GM18870 (cell line): ENCODE data around the gene EFNA5.
A peak's percentile ranks its signal among the peaks of the same experiment; 100 is the strongest.
"Not testable (repeated sequence)": the region's sequence is repeated elsewhere in the genome, so short reads cannot be mapped to it uniquely, and the experiment has no call there.

Source experiments
- ATAC-seq: cut with Tn5 transposase; IDR thresholded peaks from one replicate; pipeline ENCODE4 v1.9.1; 2021; ENCODE audit warnings: moderate library complexity; ENCODE audit not compliant: unreplicated experiment

The EFNA5 gene

DNA sequence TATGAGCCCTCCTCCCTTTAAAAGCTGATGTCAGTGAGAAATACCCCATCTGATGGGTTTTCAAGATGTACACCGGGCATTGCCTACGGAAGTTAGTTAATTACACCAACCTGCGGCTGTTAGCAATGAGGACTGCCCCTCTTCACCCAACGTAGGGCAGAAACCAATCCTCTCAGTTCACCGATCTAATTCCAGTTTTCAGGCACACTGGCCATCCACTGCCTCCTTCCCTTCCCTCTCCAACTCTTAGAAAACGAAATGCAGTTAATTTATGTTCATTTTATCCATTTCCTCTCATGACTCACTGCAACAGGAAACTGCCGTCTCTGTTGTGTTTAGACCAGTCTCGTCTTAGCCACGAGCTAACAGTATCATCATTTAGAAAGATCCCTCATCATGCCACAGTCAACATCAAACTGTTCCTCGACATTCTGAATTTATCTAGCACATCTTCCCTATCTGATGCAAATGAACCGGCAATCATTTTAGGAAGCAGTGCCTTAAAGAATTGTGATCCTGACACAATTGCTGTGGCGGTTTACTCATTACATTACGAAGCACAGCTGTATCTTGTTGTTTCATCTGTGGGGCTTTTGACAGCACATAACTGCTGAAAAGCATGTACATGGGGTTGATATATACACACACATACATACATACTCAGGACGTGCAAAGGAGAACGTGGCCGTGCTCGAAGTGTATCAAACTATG, 168.6 kb downstream of the EFNA5 start:
- no peak for ATAC-seq

DNA sequence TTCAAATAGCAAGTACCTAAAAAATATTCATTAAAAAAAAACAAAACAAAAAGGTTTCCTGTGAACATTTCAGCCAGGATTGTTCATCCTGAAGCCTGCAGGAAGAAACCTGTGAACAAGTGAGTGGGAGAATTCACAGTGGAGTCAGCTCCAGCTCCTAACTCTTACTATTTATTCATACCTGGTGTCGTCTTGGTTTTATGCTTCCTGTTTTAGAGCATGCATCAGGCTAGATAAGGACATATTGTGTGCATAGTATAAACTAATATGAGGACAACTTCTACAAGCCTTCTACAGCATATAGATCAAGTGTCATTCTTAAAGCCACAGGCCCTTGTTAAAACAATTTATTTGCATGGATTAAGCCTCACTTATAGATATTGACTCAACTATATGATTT, 169.9 kb downstream of the EFNA5 start:
- ATAC-seq, result no peak

DNA sequence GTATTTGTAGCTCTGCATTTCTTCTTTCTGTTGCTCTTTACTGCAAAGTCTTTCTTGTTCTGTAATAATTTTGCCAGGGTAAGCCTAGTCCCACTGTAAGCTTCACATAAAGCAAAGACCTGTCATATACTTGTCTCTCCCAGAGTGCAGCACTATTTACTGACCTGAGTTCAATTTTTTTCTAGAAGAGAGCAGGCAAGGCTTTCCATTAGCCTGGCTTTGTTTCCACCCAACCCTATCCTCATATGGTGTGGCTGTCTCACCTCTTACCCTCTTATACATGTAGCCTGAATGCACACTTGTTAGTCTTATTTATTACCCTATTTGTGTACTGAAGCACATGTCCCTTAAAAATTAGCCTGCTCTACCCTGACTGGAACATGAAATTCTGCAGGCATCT, 170.4 kb downstream of the EFNA5 start:
- ATAC-seq, result no peak

DNA sequence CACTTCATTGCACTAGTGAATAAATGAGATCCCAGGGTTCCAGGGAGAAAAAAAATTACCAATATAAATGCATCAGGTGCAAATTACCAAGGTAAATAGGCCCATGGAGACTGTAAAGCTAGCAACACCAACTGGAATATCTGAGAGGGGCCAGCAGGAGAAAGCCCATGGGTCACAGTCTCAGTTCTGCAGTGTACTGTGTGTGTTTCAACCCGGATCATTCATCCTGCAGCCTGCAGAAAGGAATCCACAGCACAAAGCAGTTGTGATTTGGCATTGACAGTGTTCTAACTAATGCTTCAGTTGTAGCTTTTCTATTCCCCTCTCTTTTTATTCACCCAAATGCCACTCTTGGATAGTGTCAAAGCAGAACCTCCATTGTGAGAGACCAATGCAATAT, 171.0 kb downstream of the EFNA5 start:
- ATAC-seq, result no peak

DNA sequence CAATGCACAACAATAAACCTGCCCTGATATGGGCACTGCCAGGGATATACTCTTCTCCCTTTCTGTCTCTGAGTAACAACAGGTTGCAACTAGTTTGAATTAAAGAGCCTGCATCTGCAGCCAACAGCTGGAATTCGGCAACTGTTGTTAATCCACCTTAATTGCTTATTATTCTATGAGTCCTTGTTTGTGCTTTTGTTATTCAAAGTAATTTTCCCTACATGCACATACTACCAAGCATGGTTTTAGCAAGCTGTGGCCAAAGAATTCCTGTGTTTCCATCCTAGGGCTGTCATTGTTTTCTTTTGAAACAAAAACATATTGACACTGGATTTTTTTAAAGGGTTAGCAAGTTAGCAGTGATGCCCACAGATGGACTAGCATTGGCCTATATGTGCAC, 171.5 kb downstream of the EFNA5 start:
- no peak for ATAC-seq

DNA sequence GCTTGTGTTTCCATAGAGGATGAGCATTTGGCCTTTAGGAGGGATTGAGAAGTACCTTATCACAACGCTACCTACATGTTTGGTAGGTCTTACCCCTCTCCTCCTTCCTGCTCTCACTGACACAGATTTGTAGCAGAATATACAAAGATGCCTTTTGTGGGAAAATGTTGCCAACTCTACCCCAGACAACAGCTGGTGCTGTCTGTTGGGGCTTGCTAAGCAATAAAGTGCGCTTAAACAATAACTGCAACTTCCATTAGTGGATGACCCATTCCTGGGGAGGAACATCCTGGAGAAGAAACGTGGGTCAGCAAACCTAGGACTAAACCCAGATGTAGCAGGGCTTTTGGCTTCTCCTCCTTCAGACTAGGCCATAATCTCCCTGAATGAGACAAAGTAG, 174.3 kb downstream of the EFNA5 start:
- ATAC-seq, result no peak

DNA sequence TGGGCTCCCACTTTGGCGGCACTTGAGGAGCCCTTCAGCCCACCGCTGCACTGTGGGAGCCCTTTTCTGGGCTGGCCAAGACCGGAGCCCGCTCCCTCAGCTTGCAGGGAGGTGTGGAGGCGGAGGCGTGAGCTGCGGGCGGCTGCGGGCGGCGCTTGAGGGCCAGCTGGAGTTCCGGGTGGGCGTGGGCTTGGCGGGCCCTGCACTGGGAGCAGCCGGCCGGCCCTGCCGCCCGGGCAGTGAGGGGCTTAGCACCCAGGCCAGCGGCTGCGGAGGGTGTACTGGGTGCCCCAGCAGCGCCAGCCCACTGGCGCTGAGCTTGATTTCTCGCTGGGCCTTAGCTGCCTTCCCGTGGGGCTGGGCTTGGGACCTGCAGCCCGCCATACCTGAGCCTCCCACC, 176.6 kb downstream of the EFNA5 start:
- ATAC-seq, result not testable (repeated sequence)

DNA sequence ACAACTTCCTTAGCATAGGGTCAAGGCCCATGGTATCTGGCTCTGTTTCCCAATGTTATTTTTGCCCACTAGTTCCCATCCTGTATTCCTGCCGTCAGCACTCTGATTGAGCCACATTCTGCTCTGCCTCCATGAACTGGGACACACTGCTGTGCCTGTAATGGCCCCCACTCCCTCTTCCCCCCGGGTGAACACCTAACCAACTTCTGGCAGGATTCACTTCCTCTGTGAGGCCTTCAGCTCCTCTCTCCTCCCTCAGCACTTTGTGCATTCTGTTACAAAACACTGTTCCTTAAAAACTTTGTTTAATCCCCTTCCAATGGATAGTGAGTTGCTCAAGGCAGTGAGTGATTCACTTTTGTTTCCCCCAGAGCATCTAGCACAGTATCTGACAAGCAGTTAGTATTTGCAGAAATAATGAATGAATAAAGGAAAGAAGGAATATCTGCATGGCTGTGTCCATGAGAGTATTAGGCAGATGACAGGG, 183.6 kb downstream of the EFNA5 start:
- ATAC-seq, result no peak

DNA sequence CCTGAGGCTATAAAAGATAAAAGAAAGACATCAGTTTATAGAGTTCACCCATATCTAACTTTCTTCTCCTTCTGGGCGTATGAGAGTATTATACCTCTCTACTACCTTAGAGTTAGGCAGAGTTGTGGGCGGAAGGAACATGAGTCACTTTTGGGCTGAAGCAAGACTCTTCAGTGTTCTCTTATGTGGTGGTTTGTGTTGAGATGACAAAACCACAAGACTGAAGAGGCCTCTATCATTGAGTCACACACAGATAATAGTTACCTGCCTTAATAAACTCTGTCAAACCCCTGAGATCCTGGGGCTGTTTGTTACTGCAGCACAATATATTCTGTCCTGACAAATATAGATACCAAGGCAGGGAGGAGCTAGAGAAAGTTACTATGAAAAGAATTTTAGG, 184.2 kb downstream of the EFNA5 start:
- ATAC-seq, result peak; percentile 77

DNA sequence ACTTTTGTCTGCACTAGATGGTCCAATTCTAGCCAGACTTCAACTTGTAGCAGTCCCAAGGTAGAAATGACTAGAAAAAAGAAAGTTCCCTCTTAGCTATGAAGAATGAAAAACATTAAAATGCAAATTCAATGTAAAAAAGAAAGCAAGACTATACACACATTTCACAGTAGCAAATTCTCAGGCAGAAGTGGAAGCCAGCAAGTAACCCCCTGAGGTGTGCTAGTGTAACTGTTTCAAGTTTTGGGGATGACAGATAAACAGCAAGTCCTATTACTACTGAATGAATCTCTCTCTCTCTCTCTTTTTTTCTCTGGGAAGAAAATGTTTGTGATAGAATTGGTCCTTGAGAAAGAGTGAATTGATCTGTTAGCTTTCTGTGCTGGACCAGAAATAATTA, 185.6 kb downstream of the EFNA5 start:
- peak; percentile 78 for ATAC-seq

DNA sequence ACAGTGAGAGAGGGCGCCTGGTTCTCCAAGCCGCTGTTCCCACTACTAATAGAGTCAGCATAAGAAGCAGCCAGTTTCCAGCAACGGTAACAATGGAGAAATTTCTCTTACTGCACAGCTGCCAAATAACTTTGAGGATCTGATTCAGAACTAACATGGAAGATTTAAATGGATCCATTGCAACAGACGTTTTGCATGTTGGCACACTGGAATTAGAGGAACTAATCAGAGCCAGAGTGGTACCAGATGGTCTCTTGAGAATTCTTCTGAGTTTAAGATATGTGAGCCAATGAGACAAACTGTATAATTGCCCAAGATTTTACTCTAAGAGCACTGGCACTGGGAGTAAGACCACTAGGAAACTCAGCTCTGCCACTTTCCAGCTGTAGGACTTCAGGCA, 186.5 kb downstream of the EFNA5 start:
- no peak for ATAC-seq

DNA sequence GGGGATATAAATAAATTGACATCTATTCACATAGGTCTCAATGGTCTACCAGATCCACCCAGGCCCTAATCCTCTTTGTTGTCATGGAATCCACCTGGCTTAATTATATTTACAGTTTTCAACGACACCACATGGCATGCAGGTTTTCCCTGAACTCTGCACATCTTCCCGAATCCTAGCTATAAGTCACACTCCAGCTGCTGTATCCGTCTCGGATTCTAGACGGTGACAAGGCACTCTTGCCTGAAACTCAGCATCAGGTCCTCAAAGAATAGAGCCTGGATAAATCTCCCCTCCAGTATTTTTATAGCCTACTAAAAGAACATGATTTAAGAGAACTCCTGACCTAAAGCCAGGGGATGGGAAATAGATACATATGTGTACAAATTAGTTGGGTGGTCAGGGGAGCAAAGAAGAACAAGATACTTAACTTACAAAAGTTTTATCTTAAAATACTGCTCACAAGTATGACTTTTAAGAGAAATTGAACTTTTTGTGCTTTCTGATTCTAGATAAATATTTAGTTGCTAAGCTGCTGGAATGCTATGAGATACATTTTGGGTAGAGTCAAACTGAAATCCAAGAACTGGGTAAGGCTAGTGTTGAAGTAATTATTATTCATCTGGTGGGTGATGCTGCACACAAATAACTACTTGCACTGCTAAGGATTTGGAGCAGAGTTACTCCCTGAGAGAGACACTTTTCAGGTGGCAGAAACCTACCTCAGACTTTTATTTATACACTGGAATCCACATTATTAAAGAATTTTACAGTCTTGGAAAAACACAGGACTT, 187.3 kb downstream of the EFNA5 start:
- no peak for ATAC-seq

DNA sequence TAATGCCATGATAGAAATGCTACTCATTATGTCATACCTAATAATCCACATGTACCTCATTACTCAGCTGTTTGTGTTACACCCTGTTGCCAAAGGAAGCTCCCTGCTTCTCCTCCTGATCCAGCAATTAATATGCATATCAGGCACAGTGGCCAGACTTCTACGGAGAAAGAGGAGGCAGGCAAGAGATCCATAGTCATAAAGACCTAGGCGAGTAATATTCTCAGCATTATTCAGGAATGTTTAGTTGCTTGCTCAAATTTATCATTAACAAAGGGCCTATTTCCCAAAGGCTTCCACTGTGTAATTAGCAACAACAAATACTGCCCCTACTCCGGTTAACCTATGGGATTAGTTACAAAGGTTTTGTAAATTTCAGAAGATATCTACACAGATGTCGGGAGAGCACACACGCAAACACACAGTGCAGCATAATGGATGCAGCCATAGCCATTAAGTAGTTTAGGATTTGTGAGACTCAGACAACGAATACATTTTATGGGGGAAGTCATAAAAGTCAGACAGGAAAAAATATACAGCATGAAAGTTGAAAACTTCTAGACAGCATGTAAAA, 192.6 kb downstream of the EFNA5 start:
- no peak for ATAC-seq

DNA sequence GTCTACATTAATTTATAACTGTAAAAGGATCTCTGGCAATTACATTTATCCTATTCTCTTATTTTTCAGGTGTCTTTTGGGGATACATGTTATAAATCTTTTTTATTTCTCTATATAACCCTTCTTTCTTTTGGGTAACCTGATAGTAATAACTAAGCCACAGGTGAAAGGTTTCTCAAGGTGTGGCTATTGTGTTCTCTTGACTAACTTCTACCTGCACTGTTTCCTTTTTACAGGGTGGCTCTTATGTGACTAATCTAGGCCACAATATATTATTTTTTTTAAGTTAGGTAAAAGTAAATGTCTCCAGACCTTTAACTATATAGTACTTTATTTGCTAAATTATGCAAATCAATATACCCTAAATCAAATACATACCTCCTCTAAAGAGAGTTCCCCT, 193.2 kb downstream of the EFNA5 start:
- ATAC-seq, result no peak

DNA sequence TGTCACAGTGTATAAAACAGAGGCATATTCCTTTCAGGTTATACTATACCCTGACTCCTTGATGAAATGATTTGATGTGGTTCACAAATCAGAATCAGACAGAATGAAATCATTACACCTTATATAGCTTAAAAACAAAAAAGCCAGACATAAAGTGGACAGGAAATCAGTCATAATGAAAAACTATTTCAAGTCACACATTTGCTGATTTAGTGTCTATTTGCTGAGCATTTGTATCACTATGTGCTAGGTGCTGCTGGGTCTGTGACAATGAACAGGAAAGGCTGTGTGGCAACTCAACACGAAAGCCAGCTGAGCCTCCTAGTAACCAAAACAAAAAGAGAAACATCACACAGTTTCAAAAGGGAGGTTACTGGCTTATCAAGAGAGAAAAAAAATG, 194.0 kb downstream of the EFNA5 start:
- ATAC-seq, result peak; percentile 95

DNA sequence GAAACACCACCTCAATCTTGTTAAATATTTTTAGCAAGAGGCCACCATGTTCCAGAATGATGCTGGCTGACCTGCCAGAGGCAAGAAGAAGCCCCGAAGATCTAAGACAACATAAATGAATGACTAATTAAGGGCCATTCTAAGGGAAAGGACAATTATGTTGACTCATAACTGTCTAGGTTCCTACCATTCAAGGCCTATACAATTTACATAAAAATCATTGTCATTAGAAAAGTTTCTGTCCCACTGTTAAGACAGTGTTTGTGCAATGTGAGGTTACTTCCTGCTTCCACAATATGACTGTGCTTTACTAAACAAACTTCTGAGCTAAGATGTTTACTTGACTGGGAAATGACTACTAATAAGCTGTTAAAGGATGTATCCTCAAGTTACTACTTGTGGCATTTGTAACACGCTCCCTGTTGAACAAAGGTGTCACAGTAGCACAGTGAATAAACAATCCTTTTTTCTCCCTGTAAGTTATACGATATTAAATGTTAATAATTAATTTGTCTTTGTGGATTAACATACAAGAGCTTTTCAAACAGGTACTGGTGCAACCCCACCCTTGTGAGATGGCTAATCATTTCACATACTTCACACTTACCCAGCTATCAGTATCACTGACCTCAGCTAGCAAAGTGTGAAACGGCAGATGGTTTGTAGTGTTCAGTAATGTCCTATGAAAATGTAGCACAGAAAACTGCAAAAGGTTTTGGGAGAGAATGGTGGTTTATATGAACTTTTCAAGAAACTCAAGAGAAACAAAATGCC, 195.8 kb downstream of the EFNA5 start:
- ATAC-seq, result peak; percentile 59

DNA sequence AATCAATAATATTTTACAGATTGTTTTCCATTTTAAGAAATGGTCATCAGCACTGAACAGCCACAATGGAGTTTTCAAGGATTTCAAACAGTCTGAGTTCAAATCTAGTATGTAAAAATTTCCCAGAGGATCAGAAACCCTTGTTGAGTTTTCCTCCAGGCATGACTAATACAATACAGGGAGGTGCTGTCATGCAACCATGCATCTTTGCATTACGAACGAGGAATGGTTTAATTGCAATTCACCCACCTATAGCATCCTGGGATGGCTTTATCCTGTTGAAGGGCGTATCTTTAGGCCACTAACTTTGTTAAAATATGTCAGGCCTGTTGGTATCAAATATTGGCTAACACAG, 196.4 kb downstream of the EFNA5 start:
- no peak for ATAC-seq

DNA sequence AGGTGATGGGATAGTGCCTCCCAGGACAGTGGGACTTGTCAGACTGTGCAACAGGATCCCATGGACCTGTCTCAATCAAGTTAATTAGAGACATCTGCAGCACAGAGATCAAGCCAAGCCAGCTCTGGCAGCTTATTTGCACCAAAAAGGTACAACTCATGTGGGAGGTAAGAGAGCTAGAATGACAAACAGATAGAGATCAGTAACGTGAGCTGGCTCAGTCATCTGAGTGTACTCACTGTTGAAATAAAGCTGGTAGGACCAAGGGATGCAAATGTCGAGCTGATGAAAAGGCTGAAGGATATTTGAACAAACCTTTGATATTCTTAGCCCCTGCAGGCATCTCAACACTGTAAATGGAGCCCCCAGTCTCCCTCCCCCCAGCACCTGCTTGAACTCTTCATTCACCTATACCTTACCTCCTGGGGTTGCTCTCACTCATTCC, 198.1 kb downstream of the EFNA5 start:
- ATAC-seq, result no peak

DNA sequence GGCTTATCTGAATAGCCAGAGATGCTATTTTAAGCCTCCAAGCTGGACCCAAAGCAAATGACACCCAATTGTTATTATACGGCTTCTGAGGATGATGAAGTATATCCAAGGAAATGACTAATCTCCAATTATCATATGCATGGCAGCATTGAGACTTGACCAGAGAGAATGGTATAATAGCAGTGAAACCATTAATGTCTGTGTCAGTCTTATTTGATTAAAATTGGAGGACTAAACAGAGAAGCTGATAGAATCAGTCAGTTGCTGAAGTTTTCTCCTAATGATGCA, 200.5 kb downstream of the EFNA5 start:
- no peak for ATAC-seq

DNA sequence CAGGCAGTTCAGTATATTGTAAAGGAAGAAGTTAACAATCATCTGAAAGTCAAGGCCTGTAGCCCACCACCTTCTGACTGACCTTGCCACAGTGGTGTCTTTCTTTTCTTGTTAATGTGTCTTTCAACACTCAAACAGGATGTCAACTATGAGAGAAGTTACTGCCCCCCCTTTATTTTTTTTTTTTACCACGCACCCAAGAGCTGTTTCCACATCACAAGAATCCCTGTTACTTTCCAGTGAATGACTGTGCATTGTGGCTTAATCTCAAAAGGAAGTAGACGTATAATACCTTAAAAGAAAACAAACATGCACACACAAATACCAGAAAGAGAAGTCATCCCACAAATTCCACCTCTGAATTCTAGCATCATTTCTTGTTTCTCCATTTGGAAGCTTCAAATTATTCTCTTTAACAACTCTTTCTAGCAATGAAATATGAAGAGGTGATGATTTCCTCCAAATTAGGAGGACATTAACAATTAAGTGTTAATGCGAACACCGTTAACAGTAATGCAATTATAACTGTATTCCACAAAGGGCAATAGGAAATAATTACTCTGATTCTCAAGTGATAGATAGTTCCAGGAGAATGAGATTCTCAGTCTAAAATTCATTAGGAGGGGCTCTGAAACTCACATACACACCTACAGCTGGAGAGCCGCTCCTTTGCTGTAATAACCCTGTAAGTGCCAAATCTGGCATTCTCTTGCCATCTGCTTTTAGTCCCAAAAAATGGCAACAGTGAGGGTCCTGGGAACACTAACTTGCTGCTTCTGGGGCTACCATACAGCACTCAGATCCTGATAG, 201.0 kb downstream of the EFNA5 start:
- no peak for ATAC-seq

DNA sequence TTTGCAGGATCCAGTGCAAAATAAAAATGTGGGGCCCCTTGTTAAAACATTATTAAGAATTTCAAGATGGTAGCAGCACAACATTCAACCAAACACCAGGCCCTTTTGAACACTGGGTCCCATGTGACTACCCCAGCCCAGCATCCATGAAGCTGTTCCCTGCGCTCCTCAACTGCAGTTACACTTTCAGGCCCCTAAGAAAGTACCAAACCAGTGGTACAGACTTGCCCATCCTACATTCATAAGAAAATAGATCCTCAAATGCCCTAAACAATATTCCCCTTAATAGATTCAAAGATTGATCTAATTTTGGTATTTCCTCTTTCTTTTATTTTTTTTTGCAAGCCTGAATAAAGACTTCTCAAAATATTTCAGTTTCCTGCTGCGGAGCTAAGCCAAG, 201.7 kb downstream of the EFNA5 start:
- ATAC-seq, result no peak
